NCI-H748 (cell line): ENCODE measurements around the gene MIGA2.
A peak's percentile ranks its signal among the peaks of the same experiment; 100 is the strongest.
"Not testable (repeated sequence)": the region's sequence is repeated elsewhere in the genome, so short reads cannot be mapped to it uniquely, and the experiment has no call there.

Experiments used
- DNase-seq: peaks from one replicate; lab custom pipeline; 2025; ENCODE audit not compliant: unreplicated experiment; lab: John Stamatoyannopoulos, UW

MIGA2 gene

DNA sequence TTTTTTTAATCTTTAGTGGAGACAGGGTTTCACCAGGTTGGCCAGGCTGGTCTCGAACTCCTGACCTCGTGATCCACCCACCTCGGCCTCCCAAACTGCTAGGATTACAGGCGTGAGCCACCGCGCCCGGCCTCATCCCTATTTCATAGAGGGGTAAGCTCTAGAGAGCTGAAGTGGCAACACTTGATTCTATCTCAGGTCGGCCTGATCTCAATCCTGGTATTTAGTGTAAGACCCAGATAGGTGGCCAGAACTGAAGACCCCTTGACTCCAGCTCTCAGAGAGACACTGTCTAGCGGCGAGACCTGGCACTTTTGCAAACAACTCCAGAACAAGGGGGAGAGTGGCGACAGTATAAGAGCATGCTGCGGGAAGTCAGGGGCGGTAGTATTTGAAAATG, 588 bp upstream of the MIGA2 start:
- not testable (repeated sequence) for DNase-seq

DNA sequence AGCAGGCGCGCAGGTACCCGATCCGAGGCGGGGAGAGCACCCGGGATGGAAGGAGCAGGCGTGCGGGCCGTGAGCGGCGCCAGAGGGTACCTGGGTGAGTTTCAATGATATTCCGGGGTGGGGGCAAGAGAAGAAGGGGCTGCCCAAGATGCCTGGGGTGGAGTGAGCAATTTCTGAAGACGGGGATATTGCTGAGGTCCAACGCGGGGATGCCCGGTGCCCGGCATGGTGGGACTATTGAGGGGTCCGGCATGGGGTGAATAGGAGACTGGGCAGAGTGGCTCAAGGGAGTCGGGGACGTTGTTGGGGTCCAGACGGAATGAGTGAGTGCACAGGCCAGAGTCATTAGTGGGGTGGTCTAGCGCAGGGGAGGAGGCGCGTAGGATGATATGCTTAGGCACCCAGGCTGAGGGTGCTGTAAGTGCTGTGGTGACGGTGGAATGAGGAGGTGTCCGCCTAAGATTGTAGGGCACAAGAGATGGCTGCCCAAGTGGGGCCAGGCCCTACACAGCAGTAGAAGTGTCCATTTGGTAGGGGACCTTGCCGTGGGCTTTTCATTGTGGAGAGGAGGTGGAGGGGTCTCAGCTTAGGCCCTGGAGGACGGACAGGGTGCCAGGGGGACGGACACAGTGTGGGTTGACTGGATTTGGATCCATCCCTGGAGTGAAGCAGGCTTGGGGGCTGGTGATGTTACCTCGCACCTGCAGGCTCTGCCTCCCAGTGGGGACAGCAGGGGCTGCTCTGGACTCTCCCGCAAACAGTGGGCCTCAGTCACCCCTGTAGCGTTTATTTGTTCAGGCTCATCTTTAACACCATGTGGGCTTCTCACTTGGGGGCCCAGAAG, 719 bp downstream of the MIGA2 start:
- DNase-seq, result no peak

DNA sequence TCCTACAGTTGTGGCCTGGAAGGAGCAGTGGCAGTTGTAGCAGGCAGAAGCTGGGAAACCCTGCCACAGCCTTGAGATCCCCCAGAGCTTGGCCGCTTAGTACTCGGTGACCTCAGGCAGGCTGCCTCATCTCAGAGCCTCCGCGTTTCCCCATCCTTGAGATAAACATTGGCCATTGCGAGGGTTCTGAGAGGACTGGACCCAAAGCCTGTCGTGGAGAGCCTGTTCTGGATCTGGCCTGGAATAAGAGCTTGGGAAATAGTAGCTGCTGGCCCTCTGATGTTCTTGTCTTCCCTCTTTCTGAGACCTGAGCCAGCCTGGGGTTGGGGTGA, 1.3 kb downstream of the MIGA2 start:
- no peak for DNase-seq

DNA sequence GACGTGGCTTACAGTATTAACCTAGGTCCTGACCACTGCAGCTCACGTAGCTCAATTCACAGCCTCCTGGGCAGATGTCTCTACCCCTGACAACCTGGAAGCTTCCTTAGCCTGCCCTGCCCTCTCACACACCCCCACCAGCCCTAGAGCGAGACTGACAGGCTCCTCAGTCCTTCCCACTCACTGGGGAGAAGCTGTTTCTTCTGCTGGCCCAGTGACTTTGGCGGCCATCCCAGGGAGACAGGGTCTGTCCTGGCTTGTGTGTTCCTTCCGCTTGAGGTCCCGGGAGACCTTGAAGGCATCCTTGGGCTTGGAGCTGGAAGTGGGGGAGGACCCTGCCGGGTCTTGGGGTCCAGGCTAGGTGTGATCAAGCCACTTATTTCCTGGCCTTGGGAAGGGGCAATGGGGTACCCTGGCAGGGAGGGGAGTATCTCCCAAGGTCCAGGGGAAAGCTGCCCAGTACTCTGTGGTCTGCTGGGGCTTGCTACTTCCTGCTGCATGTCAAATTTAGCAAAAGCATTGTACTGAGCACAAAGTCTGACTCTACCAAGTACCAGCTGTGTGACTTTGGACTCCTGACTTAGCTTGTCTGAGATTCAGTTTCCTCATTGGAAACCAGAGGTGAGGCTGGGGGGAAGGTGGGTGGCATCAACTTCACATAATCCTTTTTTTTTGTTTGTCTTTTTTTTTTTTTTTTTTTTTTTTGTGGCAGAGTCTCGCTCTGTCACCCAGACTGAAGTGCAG, 1.9 kb downstream of the MIGA2 start:
- DNase-seq, result no peak

DNA sequence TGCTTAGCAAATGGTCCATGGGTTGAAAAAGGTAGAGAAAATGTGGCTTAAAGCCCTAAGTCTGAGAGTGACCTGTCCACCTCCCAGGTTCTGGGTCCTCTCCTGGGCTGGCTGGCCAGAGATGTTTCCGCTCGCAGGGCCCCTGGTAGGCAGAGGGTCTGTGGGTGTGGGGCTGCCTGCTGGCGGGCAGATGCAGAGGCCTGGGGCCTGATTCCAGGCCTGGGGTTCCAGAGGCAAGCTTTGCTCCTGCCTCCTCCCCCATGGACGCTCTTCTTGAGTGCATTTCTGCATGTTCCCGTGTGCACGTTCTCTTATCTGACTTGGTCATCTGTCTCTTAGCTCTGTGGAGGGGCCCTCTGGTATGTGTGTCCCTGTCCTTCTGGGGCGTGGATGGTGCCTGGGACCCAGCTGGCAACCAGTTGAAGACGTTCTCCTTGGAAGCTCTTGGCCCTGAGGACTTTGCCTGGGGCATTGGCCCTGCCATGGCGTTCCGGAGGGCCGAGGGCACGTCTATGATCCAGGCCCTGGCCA, 3.8 kb downstream of the MIGA2 start:
- no peak for DNase-seq

DNA sequence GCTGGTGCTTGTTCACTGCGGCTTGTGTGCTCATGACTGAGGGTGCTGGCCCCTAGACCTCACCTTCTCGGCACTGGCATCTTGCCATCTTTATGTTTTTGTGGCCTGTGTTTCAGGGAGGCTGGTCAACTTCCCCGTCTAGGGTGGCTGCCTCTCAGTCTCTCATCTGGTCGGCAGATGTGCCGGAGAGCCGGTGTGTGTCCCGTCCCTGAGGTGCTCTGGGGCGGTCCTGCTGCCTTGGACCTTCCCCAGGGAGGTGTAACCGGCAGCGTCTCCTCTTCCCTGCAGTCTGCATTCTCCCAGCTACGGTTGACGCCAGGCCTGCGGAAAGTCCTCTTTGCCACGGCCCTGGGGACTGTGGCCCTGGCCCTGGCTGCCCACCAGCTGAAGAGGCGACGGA, 5.6 kb downstream of the MIGA2 start:
- DNase-seq, result no peak

DNA sequence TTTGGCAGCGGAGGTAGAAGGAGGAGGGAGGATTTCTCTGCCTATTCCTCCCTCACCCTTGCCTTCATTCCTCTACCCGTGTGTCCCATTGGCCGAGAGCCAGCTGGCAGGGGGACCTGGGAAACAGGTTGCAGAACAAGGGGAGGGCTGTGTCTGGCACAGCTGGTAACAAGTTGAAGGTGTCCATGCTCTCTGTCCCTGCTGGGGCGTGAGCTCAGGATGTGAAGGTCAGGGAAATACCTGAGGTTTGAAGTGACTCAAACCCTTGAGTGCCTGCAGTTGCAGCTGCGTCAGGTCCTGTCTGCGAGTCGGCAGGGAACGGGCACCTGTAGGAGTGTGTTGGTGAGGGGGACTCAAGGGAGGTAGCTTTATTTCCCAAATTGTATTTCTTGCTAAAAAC, 16.2 kb downstream of the MIGA2 start:
- peak; percentile 60 for DNase-seq

DNA sequence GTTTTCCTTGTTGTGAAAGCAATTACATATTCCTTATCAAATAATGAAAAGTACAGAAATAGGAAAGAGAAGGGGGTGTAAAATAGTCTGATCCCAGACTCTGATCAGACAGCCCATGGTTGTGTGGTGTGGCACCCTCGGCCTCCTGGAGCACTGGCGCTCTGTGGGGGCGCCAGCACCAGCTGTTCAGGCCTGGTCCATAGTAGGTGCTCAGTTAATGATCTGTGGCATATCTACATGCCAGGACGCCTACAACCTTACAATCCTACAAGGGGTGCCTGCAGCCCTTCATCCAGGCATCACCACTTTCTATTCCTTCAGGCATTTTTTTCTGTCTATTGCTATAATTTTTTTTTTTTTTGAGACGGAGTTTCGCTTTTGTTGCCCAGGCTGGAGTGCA, 16.6 kb downstream of the MIGA2 start:
- DNase-seq, result no peak

DNA sequence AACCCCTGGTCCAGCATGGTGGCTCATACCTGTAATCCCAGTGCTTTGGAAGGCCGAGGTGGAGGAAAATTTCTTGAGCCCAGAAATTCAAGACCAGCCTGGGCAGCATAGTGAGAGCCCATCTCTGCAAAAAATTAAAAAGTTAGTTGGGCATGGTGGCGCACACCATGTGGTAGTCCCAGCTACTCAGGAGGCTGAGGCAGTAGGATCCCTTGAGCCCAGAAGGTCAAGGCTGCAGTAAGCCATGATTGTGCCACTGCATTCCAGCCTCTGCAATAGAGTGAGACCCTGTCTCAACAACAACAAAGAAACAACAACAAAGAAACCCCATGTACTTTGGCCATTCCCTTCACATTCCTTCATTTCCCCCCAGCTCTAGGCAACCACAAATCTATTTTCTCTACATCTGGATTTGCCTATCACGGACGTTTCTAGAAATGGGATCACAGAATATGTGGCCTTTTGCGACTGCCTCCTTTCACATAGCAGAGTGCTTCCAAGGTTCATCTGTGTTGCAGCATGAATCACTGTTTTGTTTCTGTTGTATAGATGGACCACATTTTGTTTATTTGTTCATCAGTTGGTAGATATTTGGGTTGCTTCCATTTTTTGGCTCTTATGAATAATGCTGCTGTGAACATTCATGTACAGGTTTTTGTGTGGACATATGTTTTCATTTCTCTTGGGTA, 17.9 kb downstream of the MIGA2 start:
- DNase-seq, result no peak

DNA sequence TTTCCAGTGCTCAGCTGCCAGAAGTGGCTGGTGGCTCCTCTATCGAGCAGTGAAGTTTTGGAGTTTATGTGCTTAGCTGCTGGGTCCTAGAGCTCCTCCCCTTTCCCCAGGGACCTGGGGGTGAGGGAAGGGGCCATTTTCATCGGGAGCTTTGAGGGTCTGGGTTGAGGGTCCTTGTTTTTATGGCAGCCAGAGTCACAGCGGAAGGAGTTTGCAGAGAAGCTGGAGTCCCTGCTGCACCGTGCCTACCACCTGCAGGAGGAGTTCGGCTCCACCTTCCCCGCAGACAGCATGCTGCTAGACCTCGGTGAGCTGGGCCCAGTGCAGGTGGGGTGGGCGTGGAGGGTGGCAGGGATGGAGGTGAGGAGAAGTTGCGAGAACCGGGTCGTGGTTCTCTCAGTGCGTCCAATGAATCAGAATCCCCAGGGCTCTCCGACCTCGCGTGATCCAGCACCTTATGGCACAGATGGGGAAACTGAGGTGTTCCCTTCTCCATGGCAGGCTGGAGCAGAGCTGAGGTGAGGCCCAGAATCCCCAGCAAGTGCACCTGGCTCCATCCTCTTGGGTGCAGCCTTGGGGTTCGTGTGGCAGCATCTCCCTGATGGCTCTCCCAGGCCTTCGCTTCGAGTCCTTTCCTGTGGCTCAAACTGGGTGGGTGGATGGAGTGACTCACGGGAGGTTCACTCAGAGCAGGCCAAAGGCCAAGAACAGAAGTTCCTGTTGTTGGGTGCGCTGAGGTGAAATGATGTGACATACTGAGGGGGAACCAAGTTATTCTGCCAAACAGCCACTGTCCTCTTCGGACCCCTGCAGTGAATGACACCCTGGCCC, 22.8 kb downstream of the MIGA2 start:
- DNase-seq, result no peak

DNA sequence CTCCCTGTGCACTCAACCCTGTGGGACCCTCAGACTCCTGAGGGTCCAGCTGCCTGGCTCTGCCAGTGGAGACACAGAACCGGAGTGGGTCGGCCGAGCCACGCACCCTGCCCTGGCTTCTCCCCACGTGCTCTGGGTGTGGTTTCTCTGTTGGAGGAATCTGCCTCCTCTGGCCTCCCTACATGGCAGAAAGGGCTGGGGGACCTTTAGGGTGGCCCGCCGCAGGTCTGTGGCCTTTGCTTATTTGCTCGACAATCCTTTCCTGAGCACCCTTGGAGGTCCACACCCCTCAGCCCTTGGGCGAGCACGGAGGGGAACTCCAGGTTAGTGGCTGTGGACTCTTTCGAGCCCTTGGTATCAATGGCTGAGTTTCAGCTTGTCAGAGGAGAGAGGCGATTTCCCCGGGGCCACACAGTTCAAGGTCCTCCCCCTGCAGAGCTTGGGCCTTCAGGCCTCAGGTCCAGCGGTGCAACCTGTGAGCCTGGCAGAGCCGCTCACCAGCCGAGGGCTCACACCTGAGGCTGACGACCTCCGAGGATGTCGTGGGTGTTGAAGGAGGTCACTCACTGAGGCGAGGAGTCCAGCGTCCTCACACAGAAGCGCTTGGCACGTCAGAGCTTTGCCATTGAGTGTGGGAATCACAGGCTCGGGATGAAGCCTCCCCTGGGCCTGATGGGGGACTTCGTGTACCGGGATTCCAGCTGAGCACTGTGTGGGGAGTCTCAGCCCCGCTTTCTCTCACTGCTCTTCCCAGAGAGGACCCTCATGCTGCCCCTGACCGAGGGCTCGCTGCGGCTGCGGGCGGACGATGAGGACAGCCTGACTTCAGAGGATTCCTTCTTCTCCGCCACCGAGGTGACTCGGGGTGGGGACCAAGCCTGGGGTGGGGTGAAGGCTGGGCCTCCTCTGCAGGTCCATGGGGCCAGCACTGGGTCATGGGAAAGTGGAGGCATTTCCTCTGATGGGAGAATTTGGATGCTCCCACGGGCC, 23.7 kb downstream of the MIGA2 start:
- no peak for DNase-seq

DNA sequence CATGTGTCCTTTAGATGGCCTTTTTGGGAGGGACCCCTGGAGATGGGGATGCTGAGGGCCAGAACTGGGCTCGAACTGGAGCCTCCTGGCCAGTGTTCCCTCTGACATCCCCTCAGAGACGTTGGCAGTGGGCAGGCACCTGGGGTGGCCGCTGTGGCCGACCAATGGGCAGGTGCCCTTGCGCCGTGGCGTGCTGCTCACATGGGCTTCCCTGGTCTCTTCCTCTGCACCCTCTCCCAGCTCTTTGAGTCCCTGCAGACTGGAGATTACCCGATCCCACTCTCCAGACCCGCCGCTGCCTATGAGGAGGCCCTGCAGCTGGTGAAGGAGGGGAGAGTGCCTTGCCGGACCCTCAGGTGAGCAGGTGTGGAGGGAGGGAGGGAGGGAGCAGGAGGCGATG, 24.6 kb downstream of the MIGA2 start:
- no peak for DNase-seq

DNA sequence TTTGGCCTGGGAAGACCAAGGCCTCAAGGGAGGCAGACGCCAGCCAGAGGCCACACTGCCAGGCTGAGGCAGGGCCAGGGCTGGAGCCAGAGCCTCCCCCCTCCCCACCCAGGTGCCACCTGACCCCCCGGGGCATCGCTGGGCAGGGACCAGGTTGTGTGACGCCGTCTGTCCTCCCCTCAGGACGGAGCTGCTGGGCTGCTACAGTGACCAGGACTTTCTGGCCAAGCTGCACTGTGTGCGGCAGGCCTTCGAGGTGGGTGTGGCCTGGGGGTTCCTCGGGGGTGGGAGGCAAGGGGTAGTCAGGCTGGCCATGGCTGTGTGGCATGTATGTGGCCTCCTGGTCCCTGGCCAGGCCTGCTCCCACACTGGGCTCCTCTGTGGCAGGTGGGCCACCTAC, 26.6 kb downstream of the MIGA2 start:
- no peak for DNase-seq

DNA sequence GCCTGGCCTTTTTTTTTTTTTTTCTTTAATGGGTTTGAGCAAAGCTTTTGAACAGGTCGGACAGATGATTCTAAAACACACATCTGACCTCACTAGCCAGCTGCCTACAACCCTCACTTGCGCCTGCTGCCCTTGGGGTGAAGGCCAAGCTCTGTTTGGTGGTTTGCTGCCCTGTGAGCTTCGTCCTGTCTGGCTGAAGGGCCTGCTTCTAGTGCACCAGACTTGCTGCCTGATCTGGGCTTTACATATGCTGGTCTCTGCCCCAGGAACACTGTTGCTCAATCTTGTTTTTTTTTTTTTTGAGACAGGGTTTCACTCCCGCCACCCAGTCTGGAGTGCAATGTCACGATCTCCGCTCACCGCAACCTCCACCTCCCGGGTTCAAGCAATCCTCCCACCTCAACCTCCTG, 28.1 kb downstream of the MIGA2 start:
- no peak for DNase-seq

DNA sequence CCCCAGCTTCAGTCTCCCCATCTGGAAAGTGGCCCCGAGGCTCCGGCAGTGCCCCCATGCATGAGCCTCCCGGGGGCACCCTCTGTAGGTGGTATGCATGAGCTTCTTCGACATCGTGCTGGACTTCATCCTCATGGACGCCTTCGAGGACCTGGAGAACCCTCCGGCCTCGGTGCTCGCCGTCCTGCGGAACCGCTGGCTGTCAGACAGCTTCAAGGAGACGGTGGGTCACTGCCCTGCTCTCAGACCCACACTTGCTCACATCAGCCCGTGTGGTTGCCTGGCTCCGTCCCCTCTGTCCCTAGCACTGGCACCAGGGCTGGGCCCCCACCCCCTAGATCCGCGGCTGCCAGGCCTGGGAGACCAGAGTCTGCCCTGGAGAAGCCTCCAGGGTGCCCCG, 31.7 kb downstream of the MIGA2 start:
- no peak for DNase-seq

DNA sequence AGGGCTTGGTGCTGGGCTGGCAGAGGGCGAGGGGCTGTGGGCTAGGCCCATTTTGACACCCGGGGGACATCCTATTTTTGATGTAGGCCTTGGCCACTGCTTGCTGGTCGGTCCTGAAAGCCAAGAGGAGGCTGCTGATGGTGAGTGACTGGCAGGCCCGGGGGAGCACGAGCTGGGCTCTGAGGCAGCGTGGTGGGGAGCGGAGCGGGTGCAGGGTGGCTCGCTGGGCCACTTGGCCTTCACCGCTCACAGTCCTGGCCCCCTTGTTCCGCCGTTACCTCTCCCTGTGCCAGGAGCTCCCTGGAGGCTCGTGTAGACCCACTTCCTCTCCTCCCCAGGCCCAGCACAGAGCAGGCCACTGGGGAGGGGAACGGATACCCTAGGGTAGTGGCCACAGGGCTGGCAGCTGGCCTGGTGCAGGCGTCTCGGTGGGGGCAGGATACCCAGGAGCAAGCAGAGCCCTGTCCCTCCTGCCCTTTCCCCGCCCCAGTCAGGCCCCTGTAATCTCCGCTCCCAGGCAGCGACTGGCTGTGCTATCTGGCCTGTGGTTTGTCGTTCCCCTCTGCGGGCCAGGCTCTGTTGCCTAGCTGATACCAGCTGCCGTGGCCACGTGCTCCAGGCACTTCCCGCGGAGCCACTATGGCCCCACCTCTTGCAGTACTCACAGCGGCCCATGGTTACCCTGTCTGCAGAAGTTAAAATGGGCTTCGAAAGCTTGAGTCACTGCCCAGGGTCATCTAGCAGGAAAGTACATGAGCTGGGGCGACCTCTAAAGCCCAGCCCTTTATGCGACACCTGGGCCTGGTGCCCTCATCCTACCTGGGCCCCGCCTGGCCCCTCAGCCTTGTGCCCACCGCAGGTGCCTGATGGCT, 32.8 kb downstream of the MIGA2 start:
- DNase-seq, result no peak

DNA sequence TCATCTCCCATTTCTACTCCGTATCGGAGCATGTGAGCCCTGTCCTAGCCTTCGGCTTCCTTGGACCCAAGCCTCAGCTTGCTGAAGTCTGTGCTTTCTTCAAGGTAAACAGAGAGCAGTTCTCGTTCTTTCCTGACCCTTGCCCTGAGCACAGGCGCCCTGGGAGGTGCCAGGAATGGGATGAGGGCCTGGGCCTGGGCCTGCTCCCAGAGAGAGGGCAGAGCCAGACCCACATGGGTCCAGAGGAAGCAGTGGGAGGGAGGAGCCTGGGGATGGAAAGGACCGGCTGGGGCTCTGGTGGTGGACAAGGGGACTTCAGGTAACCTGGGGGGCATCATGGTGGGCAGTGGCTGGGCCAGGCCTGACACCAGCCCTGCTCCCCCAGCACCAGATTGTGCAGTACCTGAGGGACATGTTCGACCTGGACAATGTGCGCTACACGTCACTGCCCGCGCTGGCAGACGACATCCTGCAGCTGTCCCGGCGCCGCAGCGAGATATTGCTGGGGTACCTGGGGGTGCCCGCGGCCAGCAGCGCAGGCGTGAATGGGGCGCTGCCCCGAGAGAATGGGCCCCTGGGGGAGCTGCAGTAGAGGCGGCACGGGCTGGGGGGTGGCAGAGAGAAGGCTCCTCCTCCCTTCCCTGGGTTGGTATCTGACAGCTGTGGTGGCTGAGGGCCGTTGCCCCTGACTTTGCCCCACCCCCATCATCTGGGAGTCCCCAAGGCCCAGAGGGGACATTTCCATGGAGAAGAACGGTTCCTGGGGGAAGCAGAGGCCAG, 33.6 kb downstream of the MIGA2 start:
- no peak for DNase-seq
